NCI-H345 (cell line): ENCODE data around the gene TIAM2.
"Not testable (repeated sequence)": the region's sequence is repeated elsewhere in the genome, so short reads cannot be mapped to it uniquely, and the experiment has no call there.

Source experiments
- DNase-seq: peaks from one replicate; lab custom pipeline; 2025; lab: John Stamatoyannopoulos, UW

TIAM2 gene

DNA sequence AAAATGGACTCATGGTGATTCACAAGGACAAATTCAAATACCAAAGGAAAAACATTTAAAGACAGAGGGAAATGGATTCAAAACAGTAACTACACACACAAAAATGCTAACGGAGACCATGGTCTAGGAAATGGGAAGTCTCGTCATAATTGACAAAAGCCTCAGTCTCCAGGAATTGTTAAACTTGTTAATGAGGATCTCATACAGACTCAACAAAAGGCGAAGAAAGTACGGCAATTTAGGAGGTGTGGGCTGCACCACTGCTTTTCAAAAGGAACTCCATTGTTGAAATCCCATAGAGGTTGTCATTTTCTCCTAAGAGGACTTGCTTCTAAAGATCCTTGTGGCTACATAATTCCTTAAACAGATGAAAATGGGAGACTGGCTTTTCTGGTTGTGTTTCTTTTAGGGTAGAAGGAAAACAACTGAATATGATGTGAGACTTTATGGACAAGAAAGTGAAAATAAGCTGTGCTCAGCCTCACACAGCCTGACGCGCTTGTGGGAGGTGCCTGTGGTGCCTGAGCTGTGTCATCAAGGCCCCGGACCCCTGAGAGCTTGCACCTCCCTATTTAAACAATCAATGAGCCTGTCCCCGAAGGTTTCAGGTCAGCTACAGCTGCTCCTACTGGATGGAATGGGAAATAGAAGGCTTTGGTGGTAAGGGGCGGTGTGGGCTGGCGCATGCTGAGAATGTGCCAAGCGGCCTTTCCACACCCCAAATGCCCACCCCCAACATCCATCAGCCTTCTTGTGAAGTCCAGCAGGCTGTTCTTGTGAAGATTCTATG, 266.2 kb downstream of the TIAM2 start:
- no peak for DNase-seq

DNA sequence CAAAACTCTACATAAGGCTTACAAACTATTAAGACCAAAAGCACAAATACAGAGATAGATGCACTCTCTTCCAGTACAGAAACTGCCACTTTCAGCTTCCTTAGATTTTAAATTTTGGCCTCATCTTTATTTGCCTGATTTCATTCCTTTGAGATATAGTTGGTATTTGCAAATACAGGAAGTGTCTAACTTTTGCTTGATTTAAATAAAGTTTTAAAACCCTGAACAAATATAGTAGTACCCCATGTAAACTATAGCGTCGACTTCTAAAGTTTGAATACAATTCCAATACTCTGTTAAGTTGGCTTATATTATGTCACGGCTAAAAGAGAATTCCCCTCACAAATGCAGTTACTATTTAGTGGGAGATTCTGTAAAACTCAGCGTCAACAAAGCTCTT, 267.5 kb downstream of the TIAM2 start:
- DNase-seq = no peak

- no peak for DNase-seq
These were observed 268.4 kb downstream of the TIAM2 start, which contains the start of gene CLDN20 for GRCh38 chr6:155263373-155264063. TSS of gene CLDN20 (plus strand) at chr6:155264013. CDS start at chr6:155275720, 11,707 bp downstream.

DNA sequence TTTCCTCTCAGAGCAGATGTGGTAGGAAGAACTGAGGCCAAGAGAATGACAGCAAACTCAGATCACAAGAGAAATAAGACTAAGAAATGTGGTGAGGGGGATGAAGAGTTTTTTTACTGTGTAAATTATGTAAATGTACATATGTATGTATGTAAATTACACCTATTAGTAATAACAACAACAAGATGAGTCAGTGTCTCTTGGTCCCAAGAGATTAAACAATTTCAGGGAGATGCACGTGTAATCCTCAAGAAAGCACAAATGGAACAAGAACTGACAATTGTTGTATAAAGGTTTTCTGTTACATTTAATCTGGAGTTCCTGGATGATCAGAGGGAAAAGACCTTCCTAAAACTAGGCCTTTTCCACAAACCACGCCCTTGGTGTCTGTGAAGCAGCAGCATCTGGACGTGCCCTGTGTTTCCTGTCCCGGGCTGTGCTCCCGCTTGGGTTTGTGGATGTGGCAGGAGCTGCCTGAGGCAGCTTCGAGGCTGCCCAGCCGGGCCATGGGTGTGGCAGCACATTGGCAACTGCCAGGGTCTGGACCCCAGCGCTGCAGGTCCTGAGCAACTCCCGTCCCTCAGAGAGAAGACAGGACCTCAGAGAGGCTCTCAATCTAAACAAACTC, 269.7 kb downstream of the TIAM2 start:
- DNase-seq = no peak

DNA sequence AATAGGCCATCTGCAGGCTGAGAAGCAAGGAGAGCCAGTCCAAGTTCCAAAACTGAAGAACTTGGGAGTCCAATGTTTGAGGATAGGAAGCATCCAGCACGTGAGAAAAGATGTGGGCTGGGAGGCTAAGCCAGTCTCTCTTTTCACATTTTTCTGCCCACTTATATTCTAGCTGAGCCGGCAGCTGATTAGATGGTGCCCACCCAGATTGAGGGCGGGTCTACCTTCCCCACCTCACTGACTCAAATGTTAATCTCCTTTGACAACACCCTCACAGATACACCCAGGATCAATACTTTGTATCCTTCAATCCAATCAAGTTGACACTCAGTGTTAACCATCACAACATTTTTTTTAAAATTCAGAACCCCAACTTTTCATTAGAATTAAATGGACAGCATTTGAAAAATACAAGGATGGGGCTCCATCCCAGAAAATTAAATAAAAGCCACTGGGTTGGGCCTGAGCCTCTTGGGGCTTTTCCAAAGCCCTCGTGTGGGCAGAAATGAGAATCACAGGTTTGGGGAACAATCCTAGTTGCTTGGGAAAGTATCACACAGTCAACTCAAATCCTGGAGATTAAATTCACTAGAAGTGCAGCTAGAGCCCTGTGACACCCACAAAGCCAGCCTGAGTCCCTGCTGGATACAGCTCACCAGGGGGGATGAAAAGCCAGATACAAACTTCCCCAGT, 270.9 kb downstream of the TIAM2 start:
- DNase-seq = no peak

GRCh38 chr6:155267411-155267810, 272.3 kb downstream of the TIAM2 start:
- no peak for DNase-seq

GRCh38 chr6:155268088-155268867, 273.2 kb downstream of the TIAM2 start:
- not testable (repeated sequence) for DNase-seq

DNA sequence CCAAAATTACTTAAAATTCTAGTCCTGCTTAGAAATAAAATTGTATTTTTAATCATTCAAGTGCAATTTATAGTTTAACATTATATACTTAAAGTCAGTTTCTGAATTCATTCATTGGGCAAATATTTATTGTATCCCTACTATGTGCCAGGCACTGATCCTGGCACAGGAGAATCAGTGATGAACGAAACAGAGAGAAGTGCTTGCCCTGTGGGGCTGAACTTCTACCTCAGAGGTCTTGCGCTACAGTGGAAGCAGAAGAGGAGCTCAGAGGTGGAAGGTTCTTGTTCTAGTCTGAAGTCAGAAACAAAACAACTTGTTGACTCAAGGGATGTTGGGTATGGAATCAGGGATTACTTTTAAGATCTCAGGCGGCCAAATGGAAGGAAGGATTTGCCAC, 274.6 kb downstream of the TIAM2 start:
- no peak for DNase-seq

- DNase-seq = no peak
These were observed 275.5 kb downstream of the TIAM2 start for GRCh38 chr6:155270561-155271091.

DNA sequence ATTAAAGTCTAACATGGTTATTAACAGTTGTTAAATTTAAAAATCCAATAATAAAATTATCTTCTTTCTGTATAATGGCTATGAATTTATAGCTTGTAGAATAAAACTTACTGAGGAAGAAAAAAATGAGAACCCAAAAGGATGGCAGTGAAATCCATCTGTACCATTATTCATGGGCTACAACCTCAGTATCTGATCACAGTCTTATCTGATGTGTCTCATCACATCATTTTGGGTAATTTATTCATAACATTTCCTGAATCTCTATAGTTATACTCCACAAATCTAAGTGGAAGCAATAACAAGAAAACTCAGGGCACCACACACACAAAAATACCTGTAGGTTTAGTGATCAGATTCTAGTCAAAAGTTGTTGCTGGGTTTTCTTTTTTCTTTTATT, 276.0 kb downstream of the TIAM2 start:
- no peak for DNase-seq

GRCh38 chr6:155272353-155273232, 277.5 kb downstream of the TIAM2 start:
- no peak for DNase-seq

- DNase-seq = no peak
These were observed 278.3 kb downstream of the TIAM2 start for GRCh38 chr6:155273431-155273830.

- DNase-seq = no peak
These were observed 279.0 kb downstream of the TIAM2 start for GRCh38 chr6:155274106-155274505.

- DNase-seq = no peak
These were observed 279.4 kb downstream of the TIAM2 start for GRCh38 chr6:155274533-155274932.

- no peak for DNase-seq
These were observed 280.8 kb downstream of the TIAM2 start for GRCh38 chr6:155275808-155276480.

GRCh38 chr6:155276638-155277037, 281.5 kb downstream of the TIAM2 start:
- no peak for DNase-seq

DNA sequence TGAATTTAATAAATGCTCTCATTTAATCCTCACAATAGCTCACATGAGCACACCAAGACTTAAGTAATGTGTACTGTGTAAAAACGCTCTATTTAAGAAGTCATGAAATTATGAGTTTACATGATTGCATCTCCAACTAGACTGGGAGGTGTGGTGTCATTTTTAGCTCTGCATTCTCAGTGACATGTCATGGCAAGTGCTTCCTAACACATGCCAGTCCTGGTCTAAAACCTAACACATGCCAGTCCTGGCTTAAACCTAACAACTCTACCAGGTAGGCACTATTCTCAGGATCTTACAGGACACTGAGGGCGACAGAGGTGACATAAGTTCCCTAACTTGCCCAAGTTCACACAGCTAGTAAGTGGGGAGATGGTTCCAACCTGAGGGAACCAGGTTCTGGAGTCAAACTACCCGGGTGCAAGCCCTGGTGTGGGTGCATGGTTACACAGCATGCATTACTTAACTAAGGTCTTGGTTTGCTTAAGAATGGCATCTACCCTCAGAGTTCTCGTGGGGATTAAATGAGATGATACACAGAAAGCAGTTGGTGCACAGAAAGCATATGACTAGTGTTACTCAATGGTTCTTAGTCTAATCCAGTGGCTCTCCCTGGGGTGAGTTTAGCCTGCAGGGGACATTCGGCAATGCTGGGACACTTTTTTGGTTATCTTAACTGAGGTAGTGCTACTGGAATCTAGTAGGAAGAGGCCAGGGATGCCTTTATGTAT, 283.4 kb downstream of the TIAM2 start:
- no peak for DNase-seq

DNA sequence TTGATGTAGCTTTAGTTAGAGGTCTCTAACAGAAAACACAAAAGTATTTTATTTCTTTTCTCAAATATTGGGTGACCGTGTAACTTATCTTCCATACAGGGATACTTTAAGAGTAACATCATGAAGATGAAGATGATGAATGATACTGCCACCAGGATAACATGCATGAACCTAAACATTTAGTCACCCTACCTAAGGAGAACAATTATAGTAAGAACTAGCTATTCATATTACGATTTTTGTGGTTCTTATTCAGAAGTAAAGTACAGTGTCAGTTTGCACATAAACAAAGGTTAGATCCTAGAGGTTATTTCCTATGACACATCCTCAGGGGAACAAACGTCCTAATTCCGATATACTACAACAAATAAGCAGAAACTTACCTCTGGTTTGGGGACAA, 289.7 kb downstream of the TIAM2 start:
- DNase-seq = no peak

GRCh38 chr6:155287762-155288161, 292.6 kb downstream of the TIAM2 start:
- peak; percentile 75 for DNase-seq
